Neuronal stem cell (in vitro differentiated cells): ENCODE data around the gene ABCC9.
"Not testable (repeated sequence)": the region's sequence is repeated elsewhere in the genome, so short reads cannot be mapped to it uniquely, and the experiment has no call there.

ENCODE experiments used
- DNase-seq: peaks from one replicate; pipeline ENCODE4 v3.0.0-alpha.2; 2013; ENCODE audit warnings: low spot score
- H2AFZ ChIP-seq: one replicate; pipeline ENCODE4 v1.6.1; 2013; ENCODE audit warnings: mild to moderate bottlenecking, low read length, inconsistent platforms
- H2AK5ac ChIP-seq: 2 replicates; pipeline ENCODE4 v1.6.1; 2013; ENCODE audit warnings: low read depth, mild to moderate bottlenecking, inconsistent platforms, low read length, moderate library complexity, mixed read lengths
- H2BK120ac ChIP-seq: 2 replicates; pipeline ENCODE4 v1.6.1; 2013; ENCODE audit warnings: low read depth, mild to moderate bottlenecking, inconsistent platforms, low read length, moderate library complexity, mixed read lengths
- H2BK12ac ChIP-seq: one replicate; pipeline ENCODE4 v1.6.1; 2013; ENCODE audit warnings: low read length, inconsistent platforms
- H2BK15ac ChIP-seq: 2 replicates; pipeline ENCODE4 v1.6.1; 2013; ENCODE audit warnings: mild to moderate bottlenecking, low read length, inconsistent platforms, mixed read lengths
- H2BK5ac ChIP-seq: one replicate; pipeline ENCODE4 v1.6.1; 2013; ENCODE audit warnings: inconsistent platforms, mild to moderate bottlenecking, low read length, moderate library complexity
- H3K14ac ChIP-seq: one replicate; pipeline ENCODE4 v1.6.1; 2013; ENCODE audit warnings: low read length, inconsistent platforms
- H3K18ac ChIP-seq: 2 replicates; pipeline ENCODE4 v1.6.1; 2013; ENCODE audit warnings: low read length, inconsistent platforms
- H3K23ac ChIP-seq: 2 replicates; pipeline ENCODE4 v1.6.1; 2013; ENCODE audit warnings: low read depth, mild to moderate bottlenecking, mixed read lengths, low read length, inconsistent platforms; ENCODE audit not compliant: poor library complexity
- H3K27ac ChIP-seq: replicated peaks from 3 replicates; pipeline ENCODE4 v1.5.1; 2013; ENCODE audit warnings: low read length, inconsistent platforms
- H3K27me3 ChIP-seq, 3 experiments: 2 replicates each; pipeline ENCODE4 v1.6.1; 2013; ENCODE audit warnings: low read length in 3 of 3, mild to moderate bottlenecking in 2 of 3, inconsistent platforms in 1 of 3, low read depth in 1 of 3, mixed read lengths in 1 of 3, moderate library complexity in 1 of 3; ENCODE audit not compliant: control insufficient read depth in 3 of 3, insufficient read depth in 3 of 3
- H3K36me3 ChIP-seq, 2 donors: replicated peaks in 1 of 2; 2 replicates each; pipeline ENCODE4 v1.6.1; 2013; ENCODE audit warnings: low read length in 2 of 2; ENCODE audit not compliant: control insufficient read depth in 2 of 2, insufficient read depth in 2 of 2
- H3K4ac ChIP-seq: 2 replicates; pipeline ENCODE4 v1.6.1; 2013; ENCODE audit warnings: inconsistent platforms, mild to moderate bottlenecking, low read length, moderate library complexity
- H3K4me1 ChIP-seq, 2 donors: 1 replicate in 1 of 2; 2 replicates in 1 of 2; pipeline ENCODE4 v1.6.1; 2013; ENCODE audit warnings: low read length in 2 of 2, low read depth in 1 of 2; ENCODE audit not compliant: control insufficient read depth in 2 of 2, insufficient read depth in 1 of 2
- H3K4me2 ChIP-seq: one replicate; pipeline ENCODE4 v1.6.1; 2013; ENCODE audit warnings: mild to moderate bottlenecking, low read length, inconsistent platforms; ENCODE audit not compliant: insufficient read depth, poor library complexity, severe bottlenecking
- H3K4me3 ChIP-seq, 2 donors: 2 replicates each; pipeline ENCODE4 v1.5.1; 2013; ENCODE audit warnings: low read length in 2 of 2, mild to moderate bottlenecking in 2 of 2, inconsistent platforms in 1 of 2, moderate library complexity in 1 of 2
- H3K79me1 ChIP-seq: one replicate; pipeline ENCODE4 v1.6.1; 2013; ENCODE audit warnings: low read depth, mild to moderate bottlenecking, inconsistent platforms, low read length, moderate library complexity
- H3K9ac ChIP-seq: one replicate; pipeline ENCODE4 v1.6.1; 2013; ENCODE audit warnings: mild to moderate bottlenecking, low read depth, low read length, inconsistent platforms; ENCODE audit not compliant: poor library complexity
- H3K9me3 ChIP-seq, 2 donors: replicated peaks in 1 of 2; 2 replicates each; pipeline versions ENCODE3 to v1.6.1; 2013; ENCODE audit warnings: low read length in 2 of 2, mild to moderate bottlenecking in 2 of 2, inconsistent platforms in 1 of 2, low read depth in 1 of 2, mixed read lengths in 1 of 2, moderate library complexity in 1 of 2; ENCODE audit not compliant: control insufficient read depth in 2 of 2, insufficient read depth in 1 of 2
- H4K8ac ChIP-seq: one replicate; pipeline ENCODE4 v1.6.1; 2013; ENCODE audit warnings: low read depth, mild to moderate bottlenecking, inconsistent platforms, low read length, moderate library complexity
- H4K91ac ChIP-seq: one replicate; pipeline ENCODE4 v1.6.1; 2013; ENCODE audit warnings: low read length, low read depth, mild to moderate bottlenecking, inconsistent platforms; ENCODE audit not compliant: poor library complexity
- WGBS, 2 donors: extraction: QIAGEN DNeasy Blood & Tissue Kit; methylation state at CpG; one replicate each; pipeline ENCODE4 v1.1.7; 2013; ENCODE audit warnings: missing lambda C conversion rate in 2 of 2, mixed read lengths in 1 of 2; ENCODE audit not compliant: insufficient read length in 2 of 2, insufficient replicate concordance in 1 of 2; ENCODE audit errors: extremely low coverage in 2 of 2; 5-methylcytosine and 5-hydroxymethylcytosine counted together

The ABCC9 gene

DNA sequence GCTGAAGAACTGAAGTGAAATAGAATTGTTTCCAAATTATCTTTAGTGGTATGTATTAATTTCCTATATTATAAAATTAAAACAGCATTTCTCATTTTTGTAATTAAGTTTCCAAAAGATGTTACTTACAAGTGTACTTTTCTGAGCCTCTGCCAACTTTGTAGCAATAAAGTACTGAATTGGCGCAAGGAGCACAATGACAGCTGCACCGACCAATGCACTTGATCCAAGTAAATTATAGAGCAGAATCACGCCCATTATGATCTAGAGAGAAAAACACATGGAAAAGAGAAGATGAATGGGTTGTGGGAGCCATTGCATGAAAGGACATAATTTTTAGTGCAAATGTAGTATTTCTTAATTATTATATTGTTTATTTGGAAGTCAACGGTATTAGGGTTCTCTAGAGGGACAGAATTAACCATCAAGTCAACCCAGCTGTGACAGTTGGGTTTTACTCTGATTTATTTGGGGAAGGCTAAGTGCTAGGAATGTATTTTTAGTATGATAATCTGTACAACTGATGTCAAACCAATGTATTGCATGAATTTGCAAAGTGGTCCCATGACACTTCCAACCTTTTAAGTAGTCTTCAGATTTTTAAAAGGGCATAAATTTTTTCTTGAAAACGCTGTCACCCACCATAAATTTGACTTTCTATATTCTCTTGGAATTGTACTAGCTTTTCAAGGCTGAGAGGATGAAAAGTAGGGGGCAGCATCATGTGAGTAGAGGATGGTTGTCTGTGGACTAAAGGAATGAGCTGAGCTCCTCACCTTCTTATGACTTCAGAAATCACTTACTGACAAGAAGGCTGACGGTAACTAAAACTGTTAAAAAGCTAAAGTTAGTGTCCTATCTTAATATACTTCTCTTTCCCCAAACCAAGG, 33.0 kb downstream of the ABCC9 start:
- no peaks in the 10 kb centered on the region for H3K27me3 ChIP-seq
- no peak overlapping the region for H3K23ac ChIP-seq
- no peak overlapping the region for H3K18ac ChIP-seq
- no peak overlapping the region for H3K4me2 ChIP-seq
- H3K4ac ChIP-seq: no peak overlapping the region
- no peak for DNase-seq
- H3K4me3 ChIP-seq: no peak overlapping the region
- no peak overlapping the region for H4K8ac ChIP-seq
- H2BK12ac ChIP-seq: no peak overlapping the region
- no peak overlapping the region for H3K14ac ChIP-seq
- H3K27ac ChIP-seq: no peak overlapping the region
- no peak overlapping the region for H4K91ac ChIP-seq
- H3K79me1 ChIP-seq: no peaks in the 10 kb centered on the region
- H3K9me3 ChIP-seq: peaks cover 0 to 10% of the 10 kb centered on the region in 2 donors
- H2AK5ac ChIP-seq: no peak overlapping the region
- no peak overlapping the region for H2BK5ac ChIP-seq
- no peak overlapping the region for H2BK120ac ChIP-seq
- WGBS, 2 donors: no CpG with 5 or more reads among the region's 6 CpGs
- H2BK15ac ChIP-seq: no peak overlapping the region
- peaks cover 0 to 28% of the 10 kb centered on the region in 2 donors for H3K36me3 ChIP-seq
- H2AFZ ChIP-seq: no peak overlapping the region
- peaks cover 0 to 24% of the 10 kb centered on the region in 2 donors for H3K4me1 ChIP-seq
- no peak overlapping the region for H3K9ac ChIP-seq

DNA sequence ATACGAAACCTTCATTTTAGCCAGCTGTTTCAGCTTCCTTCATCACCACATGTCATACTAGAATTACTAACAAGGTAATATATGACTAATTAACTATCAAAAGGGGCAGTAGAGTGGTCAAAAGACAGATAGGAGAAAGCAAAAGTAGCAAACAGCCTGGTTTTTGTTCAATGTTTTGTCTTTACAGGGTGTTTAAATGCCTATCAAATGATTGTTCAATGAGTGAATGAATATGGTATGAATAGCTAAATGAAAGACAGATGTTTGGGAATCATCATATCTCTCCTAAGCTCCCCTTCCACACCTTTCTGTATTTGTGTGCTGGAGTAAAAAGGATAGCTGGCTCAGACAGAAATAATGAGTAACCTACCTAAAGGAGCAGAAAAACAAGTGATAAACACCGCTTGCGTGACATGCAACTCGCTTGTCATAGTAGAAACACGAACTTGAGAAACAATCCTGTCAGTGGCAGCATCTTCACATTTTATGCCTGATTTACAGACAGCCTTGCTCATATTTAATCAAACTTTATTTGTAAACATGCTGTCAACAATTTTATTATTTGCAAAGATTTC, 34.2 kb downstream of the ABCC9 start:
- Histone ChIP-seq H4K91ac (no peak overlapping the region), H3K4me2 (no peak overlapping the region), H3K23ac (no peak overlapping the region), H3K18ac (no peak overlapping the region), H2AFZ (no peak overlapping the region), H3K27ac (no peak overlapping the region), H3K4me1 (peaks cover 0 to 22% of the 10 kb centered on the region in 2 donors), H3K9ac (no peak overlapping the region), H3K79me1 (no peaks in the 10 kb centered on the region), H2BK15ac (no peak overlapping the region), H3K9me3 (peaks cover 0 to 10% of the 10 kb centered on the region in 2 donors), H3K4me3 (no peak overlapping the region), H2BK120ac (no peak overlapping the region), H2BK12ac (no peak overlapping the region), H3K14ac (no peak overlapping the region), H3K36me3 (peaks cover 0 to 28% of the 10 kb centered on the region in 2 donors), H2AK5ac (no peak overlapping the region), H4K8ac (no peak overlapping the region), H3K27me3 (no peaks in the 10 kb centered on the region), H3K4ac (no peak overlapping the region), H2BK5ac (no peak overlapping the region)
- WGBS, 2 donors: no CpG with 5 or more reads among the region's 5 CpGs
- DNase-seq: no peak

DNA sequence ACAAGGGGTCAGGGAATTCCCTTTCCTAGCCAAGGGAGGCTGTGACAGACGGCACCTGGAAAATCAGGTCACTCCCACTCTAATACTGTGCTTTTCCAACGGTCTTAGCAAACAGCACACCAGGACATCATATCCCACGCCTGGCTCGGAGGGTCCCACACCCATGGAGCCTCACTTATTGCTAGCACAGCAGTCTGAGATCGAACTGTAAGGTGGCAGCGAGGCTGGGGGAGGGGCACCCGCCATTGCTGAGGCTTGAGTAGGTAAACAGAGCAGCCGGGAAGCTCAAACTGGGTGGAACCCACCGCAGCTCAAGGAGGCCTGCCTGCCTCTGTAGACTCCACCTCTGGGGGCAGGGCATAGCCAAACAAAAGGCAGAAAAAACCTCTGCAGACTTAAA, 41.7 kb downstream of the ABCC9 start:
- not testable (repeated sequence) for H4K91ac ChIP-seq, H3K9ac ChIP-seq, H3K4me3 ChIP-seq, H3K4me2 ChIP-seq, H3K36me3 ChIP-seq, H2BK12ac ChIP-seq, H3K4ac ChIP-seq, H3K14ac ChIP-seq, H3K9me3 ChIP-seq, H3K79me1 ChIP-seq, H3K27ac ChIP-seq, H2BK5ac ChIP-seq, H2BK15ac ChIP-seq, H3K27me3 ChIP-seq, H2BK120ac ChIP-seq, H3K18ac ChIP-seq, H2AFZ ChIP-seq, DNase-seq, H2AK5ac ChIP-seq, H3K23ac ChIP-seq, H3K4me1 ChIP-seq
- peak overlapping the region; percentile 43 for H4K8ac ChIP-seq
- WGBS, 2 donors: no CpG with 5 or more reads among the region's 9 CpGs

DNA sequence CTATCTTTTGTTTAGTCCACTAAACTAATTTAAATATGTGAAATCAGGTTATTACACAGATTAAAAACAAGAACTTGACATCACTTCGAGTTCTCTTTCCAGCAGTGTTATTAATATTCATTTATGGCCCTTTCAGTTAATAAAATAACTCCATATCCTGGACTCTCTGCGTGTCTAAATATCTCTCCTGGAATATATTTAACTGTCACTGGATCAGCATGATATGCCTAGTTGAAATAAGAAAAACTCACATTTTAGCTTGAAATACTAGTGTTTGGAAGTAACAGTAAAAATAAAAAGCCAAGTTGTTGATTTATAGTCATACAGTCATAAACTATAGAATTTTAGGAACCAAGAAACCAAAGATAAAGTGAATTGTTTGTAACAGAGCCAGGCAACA, 45.6 kb downstream of the ABCC9 start:
- WGBS, 2 donors: no CpG with 5 or more reads among the region's 2 CpGs
- H4K91ac ChIP-seq: no peak overlapping the region

More for the DNA sequence above, 45.6 kb downstream of the ABCC9 start:
- Histone ChIP-seq H2AK5ac (no peak overlapping the region), H3K36me3 (peaks cover 0 to 9% of the 10 kb centered on the region in 2 donors), H3K79me1 (no peaks in the 10 kb centered on the region), H2BK12ac (no peak overlapping the region), H3K23ac (no peak overlapping the region), H2BK5ac (no peak overlapping the region), H3K4ac (no peak overlapping the region), H3K4me2 (no peak overlapping the region), H3K4me1 (no peaks in the 10 kb centered on the region), H3K9me3 (no peaks in the 10 kb centered on the region), H3K27me3 (no peaks in the 10 kb centered on the region), H4K8ac (no peak overlapping the region), H2AFZ (no peak overlapping the region), H3K4me3 (no peak overlapping the region), H3K18ac (no peak overlapping the region), H3K14ac (no peak overlapping the region), H2BK15ac (no peak overlapping the region), H3K9ac (no peak overlapping the region), H3K27ac (no peak overlapping the region), H2BK120ac (no peak overlapping the region)
- no peak for DNase-seq
